NK-92 treated with Interleukin-12 subunit alpha and Interleukin-12 subunit beta, amount 100 ng/mL, for 24 hours (cell line): Measurements from ENCODE around the gene MLLT1.

ENCODE experiments used
- DNase-seq: peaks from one replicate; lab custom pipeline; 2025; lab: John Stamatoyannopoulos, UW

Gene MLLT1

DNA sequence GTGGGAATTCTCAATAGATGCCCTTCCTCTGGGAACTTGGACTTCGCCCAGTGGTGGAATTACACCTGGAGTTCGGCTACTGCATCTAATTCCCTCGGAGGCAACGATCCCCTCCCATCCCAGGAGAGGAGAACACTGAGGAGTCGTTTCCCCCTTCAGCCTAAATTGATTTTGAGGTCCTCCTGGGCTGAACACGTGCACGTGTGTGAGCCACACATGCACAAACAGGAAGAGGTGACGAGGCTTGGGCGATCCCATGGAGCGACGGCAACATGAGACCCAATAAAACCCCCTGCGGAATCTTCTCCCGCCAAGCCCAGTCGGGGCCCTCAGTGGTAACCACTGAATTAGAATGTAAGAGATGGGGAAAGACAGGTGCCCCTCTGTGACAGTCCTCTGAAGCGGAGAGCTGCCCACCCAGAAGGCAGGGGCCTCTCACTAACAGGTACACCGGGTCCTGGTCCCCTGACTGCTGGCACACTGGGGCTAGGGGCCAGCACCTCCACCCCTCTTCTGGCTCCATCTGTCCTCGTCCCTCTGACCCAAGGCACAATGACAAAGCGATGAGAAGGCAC is 4.5 kb downstream of the MLLT1 start:
- no peak for DNase-seq

- DNase-seq, result no peak
These were observed 5.0 kb downstream of the MLLT1 start for GRCh38 chr19:6274756-6275155.

DNA sequence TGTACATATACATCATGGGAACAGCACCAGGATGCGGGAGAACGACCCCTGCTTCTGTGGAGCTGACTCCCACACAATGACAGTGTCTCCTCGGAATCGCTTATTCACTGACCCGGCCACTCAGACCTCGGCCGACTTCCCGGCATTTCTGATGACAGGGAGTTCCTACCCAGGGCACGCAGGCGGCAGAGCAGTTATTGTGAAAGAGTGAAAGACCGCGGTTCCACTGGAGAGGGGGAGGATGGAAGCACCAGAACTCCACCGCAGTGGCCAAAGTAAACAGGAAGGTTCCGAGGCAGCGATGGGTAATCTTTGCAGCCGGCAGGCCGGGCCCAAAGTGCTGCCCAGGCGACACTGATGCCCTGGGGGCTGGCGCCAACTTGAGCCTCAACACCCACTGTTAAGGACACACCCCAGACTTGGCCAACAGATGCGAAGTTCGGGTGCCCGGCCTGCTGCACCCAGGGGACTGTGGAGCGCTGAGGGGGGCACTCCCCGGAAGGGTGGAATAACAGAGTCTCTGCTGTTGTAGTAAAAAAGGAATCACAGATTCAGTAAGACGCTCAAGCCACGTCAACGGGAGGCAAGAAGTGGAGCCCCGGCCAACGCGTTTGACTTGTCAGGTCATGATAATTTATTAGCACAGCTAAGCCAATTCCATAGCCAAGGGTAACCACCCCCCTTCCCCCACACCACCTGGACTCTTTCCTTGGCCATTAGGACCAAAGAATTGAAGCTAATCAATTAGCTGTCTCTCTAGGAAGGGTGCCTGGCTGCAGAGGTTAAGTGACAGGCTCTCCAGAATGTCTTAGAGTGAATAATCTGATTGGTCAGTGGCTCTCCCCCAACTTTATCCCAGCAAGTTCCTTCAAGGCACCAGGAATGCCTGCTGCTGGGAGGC is 5.8 kb downstream of the MLLT1 start:
- no peak for DNase-seq

DNA sequence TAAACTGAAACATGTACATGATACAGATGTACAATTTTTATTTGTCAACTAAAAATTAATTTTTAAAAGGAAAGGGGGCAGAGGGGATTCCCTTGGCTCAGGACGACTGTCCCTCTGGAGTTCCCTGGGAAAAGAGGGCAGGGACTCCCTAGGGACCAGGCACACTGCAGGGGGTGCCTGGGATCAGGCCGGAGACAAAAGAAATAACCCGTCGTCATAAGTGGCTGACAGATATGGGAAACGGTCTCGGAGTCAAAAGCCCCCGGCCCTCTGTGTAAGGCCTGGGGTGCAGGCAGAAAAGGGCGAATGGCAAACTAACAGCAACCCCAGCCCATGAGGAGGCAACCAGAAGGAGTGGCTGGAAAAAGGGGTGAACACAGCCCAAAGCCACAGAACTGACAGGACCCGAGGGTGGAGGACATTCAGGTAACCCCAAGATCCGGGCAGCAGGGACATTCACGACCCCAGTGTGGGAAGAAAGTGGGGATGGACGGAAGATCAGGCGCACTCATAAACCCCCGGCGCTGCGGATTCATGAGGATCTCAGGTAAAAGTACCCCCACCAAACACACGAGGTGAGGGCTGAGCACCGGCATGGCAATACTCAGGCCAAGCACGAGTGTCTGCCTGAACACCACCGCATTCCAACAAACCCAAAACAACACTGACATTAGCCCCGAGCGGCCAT is 6.7 kb downstream of the MLLT1 start:
- DNase-seq, result no peak

- no peak for DNase-seq
These were observed 7.4 kb downstream of the MLLT1 start for GRCh38 chr19:6272411-6272791.

- DNase-seq, result no peak
These were observed 7.9 kb downstream of the MLLT1 start for GRCh38 chr19:6271721-6272410.

DNA sequence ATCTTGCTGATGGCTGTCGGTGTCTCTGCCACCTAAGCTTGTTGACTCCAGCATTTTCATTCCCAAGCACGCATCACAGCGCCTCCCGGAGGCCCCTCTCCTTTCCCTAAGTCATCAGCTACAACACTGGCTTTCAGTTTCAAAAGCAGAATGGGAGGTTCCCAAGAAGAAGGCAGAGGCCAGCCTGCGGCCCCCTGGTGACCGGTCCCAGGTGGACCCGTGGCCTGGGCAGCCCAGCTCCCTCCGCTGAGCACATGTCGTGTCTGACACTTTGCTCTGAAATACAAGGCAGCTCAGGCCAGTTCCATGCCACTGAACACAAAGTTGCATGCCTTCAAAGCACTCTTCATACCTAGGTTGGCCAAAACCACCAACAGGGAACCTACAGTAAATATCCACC is 8.5 kb downstream of the MLLT1 start:
- no peak for DNase-seq

DNA sequence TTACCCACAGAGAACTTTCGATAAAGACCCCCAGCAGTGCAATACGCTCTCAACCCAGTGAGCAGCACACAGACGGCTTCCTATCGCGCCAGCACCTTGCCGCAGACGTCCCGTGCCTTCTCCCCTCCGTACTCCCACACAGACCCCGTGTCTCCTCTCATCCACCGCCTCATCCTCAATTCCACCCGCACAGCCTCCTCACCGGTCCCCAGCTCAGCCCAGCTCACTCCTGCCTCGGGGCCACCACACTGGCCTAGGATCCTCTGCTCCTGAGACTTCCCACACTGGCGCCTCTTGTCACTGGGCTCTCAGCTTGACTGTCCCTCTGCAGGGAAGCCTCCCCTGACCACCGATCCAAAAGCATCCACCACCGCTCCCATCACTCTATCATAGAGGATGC is 9.0 kb downstream of the MLLT1 start:
- DNase-seq, result no peak

DNA sequence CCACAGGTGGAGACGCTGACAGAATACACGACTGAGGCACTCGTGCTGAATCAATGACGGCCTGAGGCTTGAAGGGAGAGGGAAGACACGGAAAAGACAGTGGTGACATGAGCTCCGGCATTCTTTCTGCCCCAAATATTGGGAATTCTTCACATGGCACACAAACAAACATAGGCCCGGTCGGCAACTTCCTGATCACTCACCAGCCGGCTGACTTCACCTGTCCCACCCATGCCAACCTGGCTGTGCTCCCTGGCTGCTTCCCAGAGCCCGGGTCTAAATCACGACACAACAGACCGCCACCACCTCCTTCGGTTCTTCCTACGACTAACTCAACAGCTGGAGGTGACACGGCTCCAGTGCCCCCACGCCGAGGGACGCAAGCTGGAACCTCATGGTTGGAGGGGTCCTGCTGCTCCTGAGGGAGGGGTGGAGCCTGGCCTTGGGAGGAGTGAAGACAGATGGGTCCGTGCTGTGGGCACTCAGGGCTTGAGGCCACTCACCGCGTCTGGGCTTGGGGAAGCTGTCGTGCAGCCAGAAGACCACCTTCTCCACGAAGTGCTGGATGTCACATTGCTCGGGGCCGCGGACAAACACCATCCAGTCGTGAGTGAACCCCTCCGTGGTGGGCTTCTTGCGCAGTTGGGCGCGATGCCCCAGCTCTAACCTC is 9.6 kb downstream of the MLLT1 start:
- no peak for DNase-seq

GRCh38 chr19:6269101-6269886 is 10.5 kb downstream of the MLLT1 start:
- no peak for DNase-seq

GRCh38 chr19:6268382-6268771 is 11.4 kb downstream of the MLLT1 start:
- DNase-seq, result no peak

DNA sequence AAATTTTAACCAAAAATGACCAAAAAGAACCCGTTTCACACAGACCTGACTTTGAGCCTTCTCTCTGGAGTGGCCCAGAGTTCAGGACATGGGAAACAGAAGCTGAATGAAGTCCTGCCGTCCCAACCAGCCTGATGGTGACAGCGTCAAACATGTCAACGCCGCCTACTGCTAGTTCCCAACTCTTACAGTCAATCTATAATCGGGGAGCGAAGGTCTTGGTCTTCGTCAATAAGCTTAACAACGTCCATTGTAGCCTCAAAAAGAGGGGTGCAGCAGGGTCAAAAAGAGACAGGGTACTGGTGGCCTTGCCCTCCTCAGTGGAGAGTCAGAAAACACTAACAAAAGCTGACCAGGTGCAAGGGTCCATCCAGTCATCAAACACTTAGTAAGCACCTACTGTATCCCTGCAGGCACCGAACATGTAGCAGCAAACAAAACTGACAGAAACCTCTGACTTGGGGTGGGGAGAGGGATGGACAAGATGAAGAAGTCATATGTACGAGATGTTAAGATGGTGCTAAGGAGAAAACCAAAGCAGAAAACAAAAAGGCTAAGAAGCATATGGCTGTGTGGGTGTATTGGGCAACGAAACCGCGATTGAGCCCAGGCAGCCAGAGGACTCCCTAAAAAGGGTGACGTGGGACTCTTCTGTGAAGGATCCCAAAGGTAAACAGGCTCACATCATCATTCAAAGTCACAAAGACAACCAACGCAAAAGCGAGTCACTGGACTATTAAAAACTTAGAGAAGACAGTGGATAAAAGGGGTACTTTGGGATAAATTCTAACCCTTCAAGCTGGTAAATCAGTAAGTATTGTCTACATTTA is 12.0 kb downstream of the MLLT1 start:
- DNase-seq, result no peak

GRCh38 chr19:6264803-6265202 is 15.0 kb downstream of the MLLT1 start:
- DNase-seq, result no peak

DNA sequence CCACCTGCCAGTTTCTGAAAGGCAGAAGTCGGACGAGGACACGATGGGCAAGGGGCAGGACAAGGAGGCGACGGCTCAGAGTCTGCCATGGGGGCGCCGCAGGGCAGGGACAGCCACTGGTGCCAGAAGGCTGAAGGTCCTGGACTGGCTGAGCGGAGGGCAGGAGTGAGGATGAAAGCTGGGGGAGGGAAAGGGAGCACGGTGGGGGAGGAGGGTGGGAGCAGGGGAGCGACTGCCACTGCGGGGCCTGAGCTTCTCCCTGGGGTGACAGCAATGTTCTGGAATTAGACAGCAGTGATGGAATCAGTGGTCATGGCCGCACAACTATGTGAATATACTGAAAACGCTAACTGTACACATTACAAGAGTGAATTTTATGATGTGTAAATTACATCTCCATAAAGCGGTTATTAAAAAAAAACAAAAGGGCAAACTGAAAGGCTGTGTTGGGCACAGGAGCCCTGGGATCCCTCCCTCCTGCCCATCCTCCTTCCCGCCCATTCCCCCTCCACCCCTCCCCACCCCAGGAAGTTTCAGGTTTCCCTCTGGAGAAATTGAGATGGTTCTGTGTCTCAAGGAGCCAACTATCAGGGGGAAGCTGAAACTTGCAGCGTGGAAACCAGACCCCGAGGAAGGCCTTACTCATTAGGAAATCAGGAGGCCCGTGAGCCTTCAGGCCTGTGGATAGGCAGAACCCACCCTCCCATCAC is 15.9 kb downstream of the MLLT1 start:
- no peak for DNase-seq

- no peak for DNase-seq
These were observed 16.5 kb downstream of the MLLT1 start for GRCh38 chr19:6263306-6263705.

- no peak for DNase-seq
These were observed 17.3 kb downstream of the MLLT1 start for GRCh38 chr19:6262519-6262918.

DNA sequence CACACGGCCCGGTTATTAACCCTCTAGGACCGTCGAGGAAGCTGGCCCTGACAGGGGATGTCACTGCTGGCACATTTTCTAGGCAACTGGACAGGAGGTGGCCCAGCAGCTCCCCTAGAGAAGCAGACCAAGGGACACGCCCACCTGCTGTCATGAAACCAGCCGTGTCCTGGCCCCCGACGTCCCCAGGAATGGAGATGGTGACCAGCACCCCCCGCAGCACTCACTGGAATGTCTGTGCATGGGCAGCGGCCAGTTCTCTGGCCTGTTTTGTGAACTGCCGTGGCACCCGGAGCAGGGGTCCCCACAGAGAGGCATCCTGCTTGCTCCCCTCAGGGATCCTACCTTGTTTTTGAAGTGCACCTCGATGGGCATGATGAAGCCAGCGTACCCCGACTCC is 17.9 kb downstream of the MLLT1 start:
- DNase-seq, result no peak

DNA sequence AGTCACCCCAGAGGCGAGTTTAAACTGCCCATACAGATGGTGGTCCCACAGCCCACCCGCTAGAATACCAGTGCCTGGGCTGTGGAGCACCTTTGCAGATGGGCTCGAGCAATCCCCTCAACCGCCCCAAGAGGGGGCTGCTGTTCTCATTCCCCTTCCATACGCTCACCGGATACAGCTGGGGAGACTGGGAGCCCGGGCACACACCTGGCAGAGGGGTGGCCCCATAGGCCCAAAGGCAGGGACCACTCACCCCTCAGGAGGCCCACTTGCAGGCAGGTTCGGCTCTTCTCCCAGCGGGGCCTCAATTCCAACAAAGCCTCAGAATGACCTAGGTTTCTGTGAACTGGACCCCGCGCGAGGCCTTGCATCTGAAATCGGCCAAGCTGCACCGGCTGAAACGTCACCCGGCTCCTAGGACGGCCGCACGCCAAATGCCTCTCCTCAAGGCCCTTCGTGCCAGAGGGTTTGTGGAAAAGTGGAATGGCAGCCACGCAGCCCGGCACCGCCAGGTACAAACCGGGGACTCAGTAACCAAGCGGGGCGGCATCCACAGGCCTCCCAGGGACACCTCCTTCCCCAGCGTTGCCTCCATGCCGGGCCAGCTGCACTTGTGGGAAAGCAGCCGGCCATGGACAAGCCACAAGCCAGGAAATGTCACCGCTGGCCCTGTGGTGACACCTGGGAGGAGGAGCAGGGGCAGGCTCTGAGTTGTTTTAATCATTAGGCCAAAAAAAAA is 18.7 kb downstream of the MLLT1 start:
- DNase-seq, result no peak

GRCh38 chr19:6260376-6260775 is 19.4 kb downstream of the MLLT1 start:
- no peak for DNase-seq
